Measurements from ENCODE around the gene POP7.
A peak's percentile ranks its signal among the peaks of the same experiment; 100 is the strongest.

POP7 gene

GRCh38 chr7:100679129-100679926 lies 26.6 kb upstream of the POP7 start:
- no peak for DNase-seq

GRCh38 chr7:100679927-100680575 lies 25.9 kb upstream of the POP7 start:
- DNase-seq, result no peak

GRCh38 chr7:100680576-100681271 lies 25.2 kb upstream of the POP7 start:
- peak; percentile 50 for DNase-seq

GRCh38 chr7:100681491-100682227 lies 24.3 kb upstream of the POP7 start:
- peak; percentile 48 for DNase-seq

GRCh38 chr7:100682228-100682741 lies 23.6 kb upstream of the POP7 start:
- no peak for DNase-seq

- no peak for DNase-seq
Measured at GRCh38 chr7:100682991-100683658, 22.8 kb upstream of the POP7 start.

GRCh38 chr7:100683659-100684533 lies 22.0 kb upstream of the POP7 start:
- DNase-seq, result no peak

- DNase-seq, result no peak
Measured at GRCh38 chr7:100684534-100685042, 21.3 kb upstream of the POP7 start.

GRCh38 chr7:100685049-100685605 lies 20.8 kb upstream of the POP7 start:
- no peak for DNase-seq

- no peak for DNase-seq
Measured at GRCh38 chr7:100685631-100686145, 20.2 kb upstream of the POP7 start.

- DNase-seq, result no peak
Measured at GRCh38 chr7:100686201-100686821, 19.6 kb upstream of the POP7 start.

GRCh38 chr7:100686822-100687211 lies 19.1 kb upstream of the POP7 start:
- DNase-seq, result no peak

GRCh38 chr7:100687261-100687660 lies 18.7 kb upstream of the POP7 start:
- no peak for DNase-seq

- no peak for DNase-seq
Measured at GRCh38 chr7:100687751-100688300, 18.1 kb upstream of the POP7 start.

- no peak for DNase-seq
Measured at GRCh38 chr7:100688326-100688860, 17.5 kb upstream of the POP7 start.

GRCh38 chr7:100689230-100690135 lies 16.4 kb upstream of the POP7 start:
- DNase-seq, result no peak

GRCh38 chr7:100691676-100692577 lies 14.0 kb upstream of the POP7 start:
- DNase-seq, result peak; percentile 84
